Left forelimb (tissue), 1 donor: ENCODE results near the gene PSMG4.

ENCODE experiments used
- DNase-seq: peaks from one replicate; pipeline ENCODE4 v3.0.0-alpha.2; 2018; ENCODE audit warnings: low spot score

Gene PSMG4

DNA sequence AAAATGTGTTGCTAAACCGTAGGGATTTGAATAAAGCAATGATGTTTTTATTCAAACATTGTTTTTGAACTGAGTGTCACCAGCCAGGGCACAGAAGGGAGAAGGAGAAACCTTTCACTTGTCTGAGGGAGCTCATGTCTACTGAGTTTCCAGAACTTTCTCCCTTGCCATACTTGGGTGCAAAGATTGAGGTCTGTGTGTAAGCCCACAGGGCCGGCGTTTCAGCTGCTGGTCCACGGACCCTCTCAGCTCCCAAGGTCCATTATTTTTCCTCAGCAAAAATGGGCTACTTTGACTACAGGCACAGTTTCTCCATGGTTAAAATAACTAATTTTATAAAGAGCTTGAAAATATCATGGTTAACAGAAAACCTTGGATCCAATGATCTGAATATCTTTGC is 32.6 kb downstream of the PSMG4 start:
- no peak for DNase-seq

DNA sequence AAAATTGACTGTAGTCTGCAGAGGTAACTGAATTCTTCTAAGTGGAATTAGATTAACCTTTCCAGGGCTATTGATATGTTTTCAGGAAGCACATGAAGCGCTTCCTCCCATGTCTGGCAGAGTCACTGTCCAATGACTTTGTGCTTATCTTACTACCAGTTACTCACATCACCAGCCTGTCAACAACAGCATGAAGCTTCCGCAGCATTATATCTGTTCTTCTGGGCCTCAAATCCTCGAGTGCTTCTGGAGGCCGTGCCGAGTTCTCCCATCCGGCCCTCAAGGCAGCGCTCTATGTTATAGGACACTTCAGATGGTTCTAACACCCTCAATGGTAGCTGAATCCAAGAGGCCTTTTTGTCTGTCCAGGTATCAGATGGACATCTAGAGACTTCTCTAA is 33.2 kb downstream of the PSMG4 start:
- no peak for DNase-seq

DNA sequence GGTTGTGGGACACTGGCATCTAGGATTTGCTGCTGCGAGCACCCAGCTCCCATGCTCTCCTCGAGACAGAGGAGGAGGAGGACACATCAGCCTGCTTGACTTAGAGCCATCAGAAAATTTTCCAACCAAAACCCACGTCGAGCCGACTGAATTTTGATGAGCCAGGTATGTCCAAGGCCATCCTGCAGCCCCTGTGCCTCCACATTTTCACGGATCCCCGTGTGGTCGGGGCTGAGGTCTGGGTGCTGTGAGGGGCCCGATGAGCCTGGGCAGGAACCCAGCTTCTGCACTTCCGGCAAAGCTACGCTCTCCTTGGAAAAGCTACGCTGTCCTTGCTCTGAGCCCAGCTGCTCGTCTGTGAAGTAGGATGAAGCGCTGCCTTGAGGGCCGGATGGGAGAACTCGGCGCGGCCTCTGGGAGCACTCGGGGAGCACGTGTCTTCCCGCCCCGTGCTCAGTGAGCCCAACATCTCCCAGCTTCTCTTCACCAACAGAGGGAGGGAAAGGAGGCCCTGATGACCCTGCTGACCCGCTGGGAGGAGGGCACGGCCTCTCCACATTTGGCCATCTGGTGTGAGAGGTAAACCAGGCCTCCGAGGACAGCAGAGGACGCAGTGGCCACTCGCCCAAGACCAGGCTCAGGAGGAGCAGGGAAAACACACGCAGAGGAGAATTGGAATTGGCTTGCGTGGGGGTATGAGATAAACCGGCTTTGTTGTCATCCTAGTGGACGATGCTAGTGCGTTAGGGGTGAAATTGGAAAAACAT is 33.9 kb downstream of the PSMG4 start:
- no peak for DNase-seq

DNA sequence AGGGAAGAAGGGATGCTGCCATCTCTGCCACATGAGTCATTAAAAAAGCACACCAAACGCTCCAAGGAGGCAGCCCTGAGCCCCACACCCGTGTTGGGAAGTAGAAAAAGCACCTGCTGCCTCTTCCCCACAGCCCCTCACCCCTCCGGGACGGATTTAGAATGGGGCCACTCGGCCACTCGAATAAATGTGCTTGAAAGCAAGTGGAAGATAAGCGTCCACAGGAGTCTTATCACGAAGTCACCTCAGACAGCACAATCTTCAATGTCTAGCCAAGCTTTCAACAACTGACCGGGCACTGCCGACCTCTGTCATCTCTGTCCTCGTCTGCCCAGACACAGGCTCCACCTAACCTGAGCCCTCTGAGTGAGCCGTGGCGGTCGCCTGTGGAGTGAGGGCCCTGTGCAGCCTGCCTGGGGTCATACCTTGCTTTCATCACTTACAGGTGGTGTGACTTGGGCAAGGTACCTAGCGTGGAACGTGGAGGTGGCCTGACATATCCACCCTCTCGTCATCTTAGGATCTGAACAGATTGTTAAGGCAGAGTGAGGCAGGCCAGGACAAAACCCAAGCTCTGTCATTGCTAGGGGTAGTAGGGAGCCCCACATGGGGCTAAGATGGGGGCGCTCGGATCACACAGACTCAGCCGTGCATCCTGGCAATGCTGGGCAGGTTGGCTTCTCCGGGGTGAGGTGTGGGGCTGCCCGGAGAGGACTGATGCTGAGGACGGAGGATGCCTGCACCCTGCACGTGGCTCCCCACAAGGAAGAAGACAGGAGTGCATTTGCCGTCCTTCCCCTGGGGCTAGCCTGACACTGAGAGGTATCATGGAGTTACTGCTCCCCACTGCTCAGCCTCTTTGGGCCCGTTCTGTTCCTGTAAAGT is 34.8 kb downstream of the PSMG4 start:
- DNase-seq: no peak

DNA sequence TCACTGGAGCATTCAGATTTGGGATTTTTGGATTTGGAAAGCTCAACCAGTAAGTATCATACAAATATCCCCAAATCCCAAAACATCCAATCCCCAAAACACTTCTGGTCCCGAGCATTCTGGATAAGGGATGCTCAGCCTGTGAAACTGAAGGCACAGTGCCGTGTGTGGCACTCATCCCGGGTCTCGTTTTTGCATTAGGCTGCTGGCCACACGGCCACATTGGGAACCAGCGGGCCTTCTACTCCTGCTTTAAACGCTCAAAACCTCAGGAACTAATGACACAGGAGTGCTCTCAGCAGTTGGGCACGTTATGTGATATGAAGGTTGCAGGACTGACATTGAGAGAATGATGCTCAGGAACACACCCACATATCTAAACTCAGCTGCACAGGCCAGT is 35.6 kb downstream of the PSMG4 start:
- no peak for DNase-seq

DNA sequence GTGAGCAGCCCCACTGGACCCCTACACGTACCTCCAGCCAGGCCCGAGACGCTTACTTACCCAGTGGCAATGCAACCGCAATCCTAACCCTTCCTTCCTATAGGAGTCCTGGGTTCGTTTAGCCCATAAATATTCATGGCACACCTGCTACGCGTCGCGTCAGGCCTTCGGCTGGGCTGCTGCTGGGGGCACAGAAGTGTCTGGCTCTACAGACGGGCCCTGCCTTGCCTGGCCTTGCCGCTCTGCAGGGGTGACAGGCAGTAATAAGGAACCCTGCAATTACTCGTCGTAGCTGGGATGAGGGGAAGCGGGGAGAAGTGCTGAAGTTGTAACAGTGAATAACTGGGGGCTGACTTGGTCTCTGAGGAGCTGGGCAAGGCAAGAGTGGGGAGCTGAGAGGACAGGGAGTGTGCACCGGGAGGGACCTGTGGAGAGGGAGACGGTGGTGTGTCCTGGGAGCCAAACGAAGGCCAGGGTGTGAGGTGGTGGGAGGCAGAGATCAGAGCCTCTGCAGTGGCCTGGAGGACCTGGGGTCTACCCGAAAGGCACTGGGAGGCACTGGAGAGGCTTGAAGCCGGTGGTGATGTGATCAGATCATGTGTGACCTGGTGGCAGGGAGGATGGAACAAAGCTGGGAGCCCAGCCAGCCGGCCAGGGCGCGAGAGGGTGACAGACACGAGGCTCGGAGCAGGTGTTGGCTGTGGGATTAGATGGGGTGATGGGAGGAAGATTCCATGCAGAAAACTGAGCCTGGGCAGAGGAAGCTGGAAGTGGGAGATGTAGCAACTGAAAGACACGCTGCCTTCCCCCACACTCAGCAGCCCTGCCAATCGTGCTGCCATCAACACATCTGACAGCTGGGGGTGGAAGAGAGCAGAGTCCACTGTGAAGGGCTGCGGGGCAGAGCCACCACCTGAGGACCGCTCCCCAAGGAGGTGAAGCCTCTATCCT is 36.4 kb downstream of the PSMG4 start:
- no peak for DNase-seq

DNA sequence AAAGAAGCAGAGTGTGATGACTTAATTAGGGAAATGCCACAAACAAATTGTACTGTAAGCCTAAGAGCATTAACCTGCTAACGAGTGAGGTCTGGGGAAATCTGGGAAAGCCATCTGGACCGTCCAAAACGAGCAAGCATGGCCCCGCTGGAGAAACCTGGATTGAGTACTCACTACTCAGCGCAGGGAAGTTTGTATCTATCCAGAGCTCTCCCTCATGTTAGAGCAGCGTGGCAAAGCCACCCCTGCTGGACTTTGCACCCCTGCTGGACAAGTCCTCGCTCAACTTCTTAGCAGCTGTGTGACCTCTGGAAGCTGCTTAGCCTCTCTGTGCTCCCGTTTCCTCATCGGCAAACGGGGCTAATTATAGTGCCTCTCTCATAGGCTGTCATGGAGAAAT is 37.3 kb downstream of the PSMG4 start:
- no peak for DNase-seq

DNA sequence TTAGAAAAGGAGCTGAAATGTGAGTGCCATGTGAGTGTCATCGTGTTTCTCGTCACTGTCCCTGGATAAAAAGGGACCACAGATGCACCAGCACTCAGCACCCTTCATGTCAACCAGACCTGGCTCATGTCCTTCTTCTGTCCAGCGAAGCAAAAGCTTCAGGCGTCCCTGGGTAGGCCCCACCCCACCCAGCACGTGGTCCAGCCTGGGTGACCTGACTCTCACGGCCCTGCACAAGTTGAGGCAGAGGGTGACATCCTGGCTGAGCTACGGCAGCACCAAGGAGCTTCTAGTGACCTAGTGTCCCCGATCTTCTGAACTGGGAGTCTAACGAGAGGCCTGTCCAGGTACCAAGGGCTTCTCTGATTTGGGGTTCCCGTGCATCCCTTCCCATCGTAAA is 37.8 kb downstream of the PSMG4 start:
- DNase-seq: no peak

DNA sequence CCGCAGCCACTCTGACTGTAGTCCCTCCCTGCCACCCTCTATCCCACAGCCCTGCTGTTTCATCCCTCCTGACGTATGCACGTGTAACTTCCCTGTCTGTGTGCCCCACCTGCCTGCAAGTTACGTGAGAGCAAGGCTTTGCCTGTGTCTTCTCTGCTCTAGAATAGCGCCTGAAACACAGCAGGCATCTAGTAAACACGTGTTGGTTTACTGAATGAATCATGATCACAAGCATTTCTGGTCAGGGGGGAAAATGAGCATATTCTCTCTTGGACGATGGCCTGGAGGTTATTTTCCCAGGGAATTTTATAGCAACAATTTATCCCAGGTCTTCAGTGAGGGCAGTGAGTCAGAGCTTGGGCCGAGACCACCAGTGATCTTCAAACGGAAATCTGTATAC is 38.3 kb downstream of the PSMG4 start:
- no peak for DNase-seq

DNA sequence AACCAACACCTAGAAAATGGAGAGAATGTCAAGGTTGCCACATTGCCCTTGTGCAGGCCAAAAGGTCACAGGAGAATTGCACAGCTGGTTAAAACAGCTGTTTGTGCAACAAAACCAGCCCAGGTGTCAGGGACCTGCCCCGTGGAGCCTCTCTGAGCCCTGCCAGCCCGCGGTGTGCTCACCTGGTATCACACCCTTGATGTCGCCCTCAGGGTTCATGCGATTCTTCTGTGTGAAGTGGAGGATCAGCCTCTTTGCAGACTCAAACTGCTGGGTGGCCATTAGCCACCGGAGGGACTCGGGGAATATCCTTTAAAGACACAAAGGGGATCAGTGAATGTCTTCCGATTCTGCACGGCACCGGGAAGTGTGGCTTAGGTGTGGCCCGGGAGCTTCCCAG is 39.2 kb downstream of the PSMG4 start:
- DNase-seq: no peak

DNA sequence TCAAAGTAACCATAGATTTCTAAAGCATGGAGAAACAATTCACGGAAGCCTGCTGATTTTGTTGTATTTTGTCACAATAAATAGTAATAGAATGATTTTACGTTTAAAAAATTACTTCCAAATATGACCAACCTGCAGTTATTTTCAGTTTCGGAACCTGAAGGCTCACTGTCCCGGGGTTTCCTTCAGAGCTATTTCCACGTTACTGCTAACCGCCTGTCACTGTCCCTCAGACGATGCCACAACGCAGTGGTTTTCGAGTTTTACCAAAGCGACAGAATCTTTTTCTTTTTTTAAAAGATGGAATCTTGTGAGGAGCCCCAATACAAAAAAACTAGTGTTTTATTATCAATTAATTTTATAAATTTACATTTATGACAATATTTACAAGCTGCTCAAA is 40.5 kb downstream of the PSMG4 start:
- DNase-seq: no peak

DNA sequence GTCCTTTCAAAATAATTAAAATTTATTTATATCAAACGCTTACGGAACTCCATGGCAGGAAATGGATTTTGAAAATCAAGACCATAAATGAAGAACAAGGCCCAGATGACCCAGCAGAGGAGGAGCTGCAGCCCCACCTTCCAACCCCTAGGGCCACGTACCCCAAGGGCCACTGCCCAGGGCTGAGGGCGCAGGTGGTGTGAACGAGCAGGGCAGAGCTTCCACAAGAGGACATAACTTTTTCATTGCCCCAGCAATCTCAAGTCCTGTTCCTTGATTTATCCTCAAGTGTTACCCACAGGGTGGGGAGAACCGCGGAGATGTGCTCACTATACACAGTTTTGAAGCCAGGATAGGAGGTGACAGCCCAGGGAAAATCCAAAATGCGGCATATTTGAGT is 42.8 kb downstream of the PSMG4 start:
- DNase-seq: no peak

DNA sequence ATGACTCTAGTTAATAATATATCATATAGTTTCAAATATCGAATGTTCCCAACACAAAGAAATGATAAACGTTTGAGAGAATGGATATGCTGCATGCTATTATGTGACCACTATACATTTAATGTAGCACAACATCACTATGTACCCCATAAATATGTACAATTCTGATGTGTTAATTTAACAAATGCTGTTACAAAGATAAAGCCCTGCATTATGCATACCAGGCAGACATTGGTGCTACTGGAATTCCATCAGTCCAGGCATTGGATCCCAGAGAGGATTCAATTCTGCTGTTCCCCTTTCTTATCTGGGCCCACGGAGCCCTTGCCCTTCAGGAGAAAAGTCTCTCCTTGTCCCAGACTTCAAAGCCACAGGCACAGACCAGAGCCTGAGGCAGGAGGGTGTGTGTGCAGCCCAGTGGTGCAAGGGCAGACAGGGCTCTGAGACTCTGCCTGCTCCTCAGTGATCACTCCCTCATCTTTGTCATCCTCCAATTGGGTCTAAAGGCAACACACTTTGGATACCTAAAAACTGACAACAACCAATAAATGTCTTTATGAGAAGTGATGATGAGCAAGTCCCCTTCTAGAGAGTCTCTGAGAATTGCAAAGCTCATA is 45.2 kb downstream of the PSMG4 start:
- DNase-seq: no peak

DNA sequence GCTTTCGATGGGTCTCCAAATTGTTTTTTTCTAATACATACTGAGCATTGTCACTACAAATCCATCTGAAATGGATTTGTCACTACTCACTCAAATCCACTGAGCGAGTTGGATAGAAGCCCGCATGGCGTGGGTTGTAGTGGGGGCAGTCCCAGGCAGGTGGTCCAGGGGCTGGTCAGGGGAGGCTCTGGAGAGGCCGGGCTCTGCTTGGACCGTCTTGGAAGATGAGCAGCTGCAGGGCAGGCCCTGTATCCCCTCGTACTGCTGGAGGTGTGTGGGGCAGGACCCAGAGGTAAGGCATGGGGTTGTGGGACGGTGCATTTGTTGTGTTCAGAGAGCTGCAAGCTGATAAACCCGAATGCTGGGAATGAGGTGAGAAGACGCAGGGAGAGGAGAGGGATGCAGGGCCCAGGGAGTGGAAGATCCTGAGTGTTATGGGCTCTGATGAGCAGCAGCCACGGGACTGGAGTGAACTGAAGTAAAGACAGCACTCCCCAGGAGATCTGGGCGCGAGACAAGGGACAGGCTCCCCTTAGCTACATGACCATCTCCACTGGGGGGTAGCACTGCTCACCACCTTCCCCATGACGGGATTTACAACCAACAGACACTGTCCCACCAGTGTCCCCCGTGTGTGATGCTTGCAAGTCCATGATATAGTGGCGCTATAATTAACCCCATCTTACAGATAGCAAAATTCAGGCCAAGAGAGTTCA is 45.9 kb downstream of the PSMG4 start:
- DNase-seq: no peak

DNA sequence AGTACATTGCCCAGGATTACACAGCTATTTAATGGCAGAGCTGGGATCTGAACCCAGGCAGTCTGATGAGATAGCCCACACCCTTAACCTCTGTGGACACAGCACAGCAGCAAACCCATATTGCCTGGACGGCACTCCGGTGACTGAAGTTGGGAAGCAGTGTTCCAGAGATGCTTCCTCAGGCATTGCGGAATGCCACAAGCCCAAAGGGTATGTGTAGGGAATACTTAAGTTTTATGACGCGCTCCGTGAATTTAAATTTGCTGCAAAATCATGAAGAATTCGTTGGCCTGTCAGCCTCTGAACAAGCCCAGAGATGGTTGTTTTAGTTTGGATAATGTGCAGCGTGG is 46.4 kb downstream of the PSMG4 start:
- no peak for DNase-seq

DNA sequence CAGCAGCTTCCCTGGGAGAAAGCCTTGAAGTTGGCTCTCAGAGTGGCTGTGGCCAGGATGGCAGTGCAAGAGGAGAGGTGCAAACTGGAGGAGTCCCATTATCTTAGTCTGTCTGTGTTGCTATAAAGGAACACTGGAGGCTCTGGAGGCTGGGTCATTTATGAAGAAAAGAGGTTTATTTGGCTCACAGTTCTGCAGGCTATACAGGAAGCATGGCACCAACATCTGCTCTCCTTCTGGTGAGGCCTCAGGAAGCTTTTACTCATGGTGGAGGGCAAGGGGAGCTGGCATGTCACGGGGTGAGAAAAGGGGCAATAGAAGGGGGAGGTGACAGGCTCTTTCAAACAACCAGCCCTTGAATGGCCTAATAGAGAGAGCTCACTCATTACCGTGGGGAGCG is 47.1 kb downstream of the PSMG4 start:
- no peak for DNase-seq

DNA sequence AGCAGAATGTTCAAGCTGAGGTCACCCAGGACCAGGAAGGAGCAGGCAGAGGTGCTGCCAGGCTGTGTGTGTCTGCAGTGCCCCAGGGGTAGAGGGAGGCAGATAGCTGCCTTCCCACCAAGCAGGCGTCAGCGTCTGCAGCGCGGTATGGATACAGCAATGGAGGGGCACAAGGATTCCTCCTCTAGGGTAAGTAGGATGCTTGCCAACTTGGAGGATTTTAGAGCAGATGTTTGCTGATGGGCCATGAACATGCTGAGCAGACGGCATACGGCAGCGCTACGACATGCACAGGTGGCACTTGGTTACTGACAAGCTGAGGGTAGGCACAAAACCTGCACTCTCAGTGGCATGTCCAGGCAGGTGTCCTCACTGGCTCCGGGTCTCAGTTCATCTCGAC is 48.1 kb downstream of the PSMG4 start:
- no peak for DNase-seq

DNA sequence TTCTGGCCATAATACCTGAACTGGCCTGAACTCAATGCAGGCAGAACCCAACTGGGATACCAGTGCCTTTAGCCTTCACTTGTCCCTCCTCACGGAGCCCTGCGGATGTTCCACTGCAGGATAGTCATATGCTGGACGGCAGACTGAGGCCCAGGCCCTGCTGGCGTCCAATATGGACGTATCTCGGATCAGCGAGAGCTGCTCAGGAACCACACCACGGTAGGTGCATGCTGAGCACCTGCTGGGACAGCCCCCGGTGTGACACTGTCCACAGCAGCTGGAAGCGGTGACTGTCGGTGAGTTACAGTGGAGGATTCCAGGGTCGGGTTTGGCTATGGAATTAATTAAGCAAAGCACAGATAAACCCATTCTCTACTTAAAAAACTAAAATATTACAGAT is 48.7 kb downstream of the PSMG4 start:
- no peak for DNase-seq

DNA sequence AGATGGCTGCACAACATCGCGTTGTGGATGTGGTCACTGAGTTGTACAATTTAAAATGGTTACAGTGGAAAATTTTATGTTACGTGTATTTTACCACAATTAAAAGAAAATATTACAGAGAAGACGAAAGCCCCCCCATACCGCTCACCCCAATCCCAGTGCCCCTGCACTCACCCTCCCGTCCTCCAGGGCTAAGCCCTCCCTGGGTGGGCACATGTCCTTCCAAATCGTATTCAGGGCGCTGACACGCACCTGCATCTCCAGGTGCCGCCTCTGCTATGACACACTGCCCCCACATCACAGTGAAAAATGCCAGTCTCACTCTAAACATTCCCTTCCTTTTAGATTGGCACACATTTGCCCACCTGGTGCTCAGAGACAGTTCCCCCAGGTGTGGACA is 49.4 kb downstream of the PSMG4 start:
- no peak for DNase-seq

DNA sequence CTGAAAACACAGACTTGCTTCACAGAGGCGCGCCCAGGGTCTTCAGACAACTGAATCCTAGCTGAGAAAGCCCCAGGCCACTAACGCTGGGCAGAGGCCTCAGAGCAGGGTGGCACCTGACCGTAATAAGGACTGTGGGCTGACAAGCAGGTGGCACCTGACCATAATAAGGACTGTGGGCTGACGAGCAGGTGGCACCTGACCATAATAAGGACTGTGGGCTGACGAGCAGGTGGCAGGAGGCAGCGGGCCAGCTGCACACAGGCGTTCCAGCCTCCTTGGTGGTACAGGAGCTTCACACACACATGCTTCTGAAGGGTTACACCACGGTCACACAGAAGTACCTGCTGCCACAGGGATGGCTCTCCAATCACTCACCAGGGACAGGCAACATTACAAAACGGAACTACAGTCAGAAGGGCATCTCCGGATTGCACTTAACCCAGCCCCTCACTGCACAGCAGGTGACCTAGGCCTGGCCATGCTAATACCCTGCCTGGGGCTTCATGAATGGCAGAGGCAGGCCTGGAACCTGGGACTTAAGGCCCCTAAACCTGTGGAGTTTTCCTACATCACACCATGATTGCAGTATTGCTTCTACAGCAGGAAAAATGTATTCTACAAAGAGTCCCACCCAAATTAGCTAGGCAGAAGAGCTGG is 50.8 kb downstream of the PSMG4 start:
- DNase-seq: peak; percentile 52

DNA sequence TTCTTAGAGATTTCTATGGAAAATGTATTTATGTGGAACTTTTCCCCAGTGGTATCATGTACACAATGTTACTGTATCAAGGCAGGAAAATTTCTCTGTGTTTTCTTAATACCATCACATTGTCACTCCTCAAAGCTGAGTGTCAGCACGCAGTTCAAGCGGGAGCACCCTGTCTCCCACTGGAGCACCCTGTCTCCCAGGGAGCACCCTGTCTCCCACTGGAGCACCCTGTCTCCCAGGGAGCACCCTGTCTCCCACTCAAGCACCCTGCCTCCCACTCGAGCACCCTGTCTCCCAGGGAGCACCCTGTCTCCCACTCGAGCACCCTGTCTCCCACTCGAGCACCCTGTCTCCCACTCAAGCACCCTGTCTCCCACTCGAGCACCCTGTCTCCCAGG is 51.3 kb downstream of the PSMG4 start:
- DNase-seq: no peak
